Measurements from ENCODE around the gene PNMT.

DNA sequence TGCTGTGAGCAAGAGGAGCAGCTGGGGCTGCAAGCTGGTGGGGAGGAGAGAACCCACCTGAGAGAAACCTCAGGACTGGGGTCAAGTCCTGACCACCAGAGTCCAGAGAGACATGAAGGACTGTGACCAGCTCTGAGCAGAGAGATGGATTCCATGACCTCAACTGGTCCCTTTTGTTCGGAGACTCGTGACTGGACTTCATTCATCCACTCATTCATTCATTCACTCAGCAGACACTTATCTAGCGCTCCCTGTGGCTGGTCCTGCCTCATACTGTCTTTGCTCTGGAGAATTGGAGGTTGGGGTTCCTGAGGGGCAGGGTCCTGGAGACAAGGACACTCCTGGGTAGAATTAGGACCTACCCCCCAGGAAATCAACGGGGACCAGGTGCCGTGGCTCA is 35.7 kb downstream of the PNMT start:
- TF ChIP-seq, protein P1, sequence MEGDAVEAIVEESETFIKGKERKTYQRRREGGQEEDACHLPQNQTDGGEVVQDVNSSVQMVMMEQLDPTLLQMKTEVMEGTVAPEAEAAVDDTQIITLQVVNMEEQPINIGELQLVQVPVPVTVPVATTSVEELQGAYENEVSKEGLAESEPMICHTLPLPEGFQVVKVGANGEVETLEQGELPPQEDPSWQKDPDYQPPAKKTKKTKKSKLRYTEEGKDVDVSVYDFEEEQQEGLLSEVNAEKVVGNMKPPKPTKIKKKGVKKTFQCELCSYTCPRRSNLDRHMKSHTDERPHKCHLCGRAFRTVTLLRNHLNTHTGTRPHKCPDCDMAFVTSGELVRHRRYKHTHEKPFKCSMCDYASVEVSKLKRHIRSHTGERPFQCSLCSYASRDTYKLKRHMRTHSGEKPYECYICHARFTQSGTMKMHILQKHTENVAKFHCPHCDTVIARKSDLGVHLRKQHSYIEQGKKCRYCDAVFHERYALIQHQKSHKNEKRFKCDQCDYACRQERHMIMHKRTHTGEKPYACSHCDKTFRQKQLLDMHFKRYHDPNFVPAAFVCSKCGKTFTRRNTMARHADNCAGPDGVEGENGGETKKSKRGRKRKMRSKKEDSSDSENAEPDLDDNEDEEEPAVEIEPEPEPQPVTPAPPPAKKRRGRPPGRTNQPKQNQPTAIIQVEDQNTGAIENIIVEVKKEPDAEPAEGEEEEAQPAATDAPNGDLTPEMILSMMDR (conservative IDR thresholded peaks at IDR 0.05; ENCODE audit: low read depth, low read length), result no peak
- TF ChIP-seq EZH2 (IDR thresholded peaks at IDR 0.05; ENCODE audit: low read length, unreplicated experiment) (no peak), EZH2phosphoT487 (IDR thresholded peaks at IDR 0.05; ENCODE audit: borderline replicate concordance, low read length) (no peak)
